Tibial nerve (tissue), 4 donors: ENCODE results near the gene ZNF541. TPM values are rescaled to one million over a fixed set of nuclear protein-coding genes. Genes with fewer than 3 reads are reported as not detected.
A peak's percentile ranks its signal among the peaks of the same experiment; 100 is the strongest.

Source experiments
- DNase-seq, 2 donors: peaks; one replicate each; pipeline ENCODE4 v3.0.0-alpha.2; 2019; ENCODE audit warnings: low spot score in 2 of 2
- H3K27ac ChIP-seq, 4 donors: fragments of 200-600 bp; sonication (generic) in 3 of 4; one replicate each; pipeline ENCODE4 v1.5.1; 2017 to 2019; ENCODE audit warnings: mild to moderate bottlenecking in 1 of 4
- H3K27me3 ChIP-seq, 2 donors: fragments of 200-600 bp; sonication (generic) in 1 of 2; one replicate each; pipeline versions ENCODE4 v1.5.1 to v1.6.0; 2017 to 2019
- H3K36me3 ChIP-seq, 3 donors: fragments of 200-600 bp; sonication (generic); one replicate each; pipeline ENCODE4 v1.5.1; 2018 to 2019
- H3K4me1 ChIP-seq, 4 donors: fragments of 200-600 bp; sonication (generic) in 3 of 4; one replicate each; pipeline ENCODE4 v1.5.1; 2017 to 2019
- H3K4me3 ChIP-seq, 4 donors: fragments of 200-600 bp; sonication (generic) in 3 of 4; one replicate each; pipeline ENCODE4 v1.5.1; 2017 to 2019; ENCODE audit warnings: mild to moderate bottlenecking in 1 of 4, moderate library complexity in 1 of 4
- H3K9me3 ChIP-seq, 4 donors: fragments of 200-600 bp; sonication (generic) in 3 of 4; one replicate each; pipeline ENCODE4 v1.5.1; 2017 to 2019
- CTCF ChIP-seq, 5 experiments: fragments of 200-600 bp in 3 of 5; fragments of 450-650 bp in 2 of 5; sonication (generic) in 3 of 5; IDR thresholded peaks; one replicate each; pipeline ENCODE4 v1.5.1; 2016 to 2019; ENCODE audit warnings: antibody characterized with exemption in 5 of 5, mild to moderate bottlenecking in 3 of 5, moderate library complexity in 2 of 5
- EP300 ChIP-seq, 2 donors: sonication (generic); formaldehyde crosslinking; IDR thresholded peaks; one replicate each; pipeline ENCODE4 v1.6.1; 2017; ENCODE audit warnings: antibody characterized with exemption in 2 of 2, mild to moderate bottlenecking in 1 of 2
- POLR2A ChIP-seq, 2 donors: fragments of 450-650 bp; IDR thresholded peaks; one replicate each; pipeline ENCODE4 v1.6.1; 2017; ENCODE audit warnings: antibody characterized with exemption in 2 of 2, mild to moderate bottlenecking in 2 of 2, moderate library complexity in 2 of 2
- WGBS, 2 donors: methylation state at CpG; one replicate each; pipeline ENCODE4 v1.1.5; 2018; 5-methylcytosine and 5-hydroxymethylcytosine counted together
- total RNA-seq, 4 donors: library from RNA; depleted of rRNA; stranded (reverse); fragments of >200 nt; gene quantifications; one replicate each; pipeline ENCODE4 v1.1.0, GENCODE V29; 2016

The ZNF541 gene
- total RNA-seq, 4 donors from 2014 or later, result under 0.01 to 0.90 (median 0.66) TPM; not detected in 1

- TF ChIP-seq POLR2A (IDR thresholded peaks at IDR 0.05) (no peak), EP300 (IDR thresholded peaks at IDR 0.05) (no peak), CTCF (IDR thresholded peaks at IDR 0.05) (no peak)
- DNase-seq, result no peak
- Histone ChIP-seq H3K9me3 (peaks cover 0 to 10% (median 0%) of the 10 kb centered on the region in 4 donors), H3K4me1 (no peaks in the 10 kb centered on the region), H3K27ac (peak overlapping the region in 1 of 4 donors; percentile 59), H3K36me3 (no peaks in the 10 kb centered on the region), H3K4me3 (no peak overlapping the region), H3K27me3 (no peaks in the 10 kb centered on the region)
- 38 to 41% methylated on average over 6 of the region's 6 CpGs for WGBS, 2 donors
These were observed 9.5 kb upstream of the ZNF541 start for GRCh38 chr19:47582320-47582909.

- WGBS, 2 donors, result 55 to 68% methylated on average over 6 of the region's 6 CpGs
- TF ChIP-seq EP300 (IDR thresholded peaks at IDR 0.05), result no peak
- TF ChIP-seq CTCF (IDR thresholded peaks at IDR 0.05), result no peak
- TF ChIP-seq POLR2A (IDR thresholded peaks at IDR 0.05), result no peak
- no peaks in the 10 kb centered on the region for H3K4me1 ChIP-seq
- no peaks in the 10 kb centered on the region for H3K36me3 ChIP-seq
- H3K27me3 ChIP-seq, result no peaks in the 10 kb centered on the region
- H3K27ac ChIP-seq, result no peak overlapping the region
- H3K9me3 ChIP-seq, result peaks cover 0 to 10% (median 0%) of the 10 kb centered on the region in 4 donors
- no peak for DNase-seq
- no peak overlapping the region for H3K4me3 ChIP-seq
These were observed 8.8 kb upstream of the ZNF541 start for GRCh38 chr19:47581605-47582319.

- H3K4me3 ChIP-seq, result no peak overlapping the region
- no peak for DNase-seq
- H3K4me1 ChIP-seq, result no peaks in the 10 kb centered on the region
- 89 to 90% methylated on average over 3 of the region's 3 CpGs for WGBS, 2 donors
- H3K36me3 ChIP-seq, result no peaks in the 10 kb centered on the region
- no peak overlapping the region for H3K27ac ChIP-seq
- H3K27me3 ChIP-seq, result no peaks in the 10 kb centered on the region
- no peak for TF ChIP-seq EP300 (IDR thresholded peaks at IDR 0.05)
- no peak for TF ChIP-seq CTCF (IDR thresholded peaks at IDR 0.05)
- TF ChIP-seq POLR2A (IDR thresholded peaks at IDR 0.05), result no peak
- H3K9me3 ChIP-seq, result peaks cover 0 to 1% (median 0%) of the 10 kb centered on the region in 4 donors
These were observed 7.4 kb upstream of the ZNF541 start for GRCh38 chr19:47580397-47580796.

GRCh38 chr19:47572635-47573034 lies 313 bp downstream of the ZNF541 start:
- 67 to 70% methylated on average over 22 of the region's 22 CpGs for WGBS, 2 donors
- no peak for DNase-seq
- peaks cover 0 to 6% (median 0%) of the 10 kb centered on the region in 4 donors for H3K4me1 ChIP-seq
- no peaks in the 10 kb centered on the region for H3K27me3 ChIP-seq
- no peaks in the 10 kb centered on the region for H3K9me3 ChIP-seq
- H3K36me3 ChIP-seq, result no peaks in the 10 kb centered on the region
- peak overlapping the region in 1 of 4 donors; percentile 50 for H3K4me3 ChIP-seq
- TF ChIP-seq CTCF (IDR thresholded peaks at IDR 0.05), result no peak
- TF ChIP-seq EP300 (IDR thresholded peaks at IDR 0.05), result no peak
- no peak for TF ChIP-seq POLR2A (IDR thresholded peaks at IDR 0.05)
- no peak overlapping the region for H3K27ac ChIP-seq

GRCh38 chr19:47569331-47569730 lies 3.6 kb downstream of the ZNF541 start:
- TF ChIP-seq EP300 (IDR thresholded peaks at IDR 0.05), result no peak
- no peak for TF ChIP-seq POLR2A (IDR thresholded peaks at IDR 0.05)
- no peak for TF ChIP-seq CTCF (IDR thresholded peaks at IDR 0.05)
- Histone ChIP-seq H3K9me3 (no peaks in the 10 kb centered on the region), H3K36me3 (no peaks in the 10 kb centered on the region), H3K27me3 (no peaks in the 10 kb centered on the region), H3K27ac (no peak overlapping the region), H3K4me3 (no peak overlapping the region), H3K4me1 (peaks cover 0 to 6% (median 0%) of the 10 kb centered on the region in 4 donors)
- no peak for DNase-seq
- WGBS, 2 donors, result 81 to 83% methylated on average over 9 of the region's 9 CpGs
